ENCODE results near the gene RAD9A. TPM values are rescaled to one million over a fixed set of nuclear protein-coding genes. Genes with fewer than 3 reads are reported as not detected.

The RAD9A gene
- total RNA-seq, 2 donors from 2014 or later: 22.6 to 49.4 TPM

DNA sequence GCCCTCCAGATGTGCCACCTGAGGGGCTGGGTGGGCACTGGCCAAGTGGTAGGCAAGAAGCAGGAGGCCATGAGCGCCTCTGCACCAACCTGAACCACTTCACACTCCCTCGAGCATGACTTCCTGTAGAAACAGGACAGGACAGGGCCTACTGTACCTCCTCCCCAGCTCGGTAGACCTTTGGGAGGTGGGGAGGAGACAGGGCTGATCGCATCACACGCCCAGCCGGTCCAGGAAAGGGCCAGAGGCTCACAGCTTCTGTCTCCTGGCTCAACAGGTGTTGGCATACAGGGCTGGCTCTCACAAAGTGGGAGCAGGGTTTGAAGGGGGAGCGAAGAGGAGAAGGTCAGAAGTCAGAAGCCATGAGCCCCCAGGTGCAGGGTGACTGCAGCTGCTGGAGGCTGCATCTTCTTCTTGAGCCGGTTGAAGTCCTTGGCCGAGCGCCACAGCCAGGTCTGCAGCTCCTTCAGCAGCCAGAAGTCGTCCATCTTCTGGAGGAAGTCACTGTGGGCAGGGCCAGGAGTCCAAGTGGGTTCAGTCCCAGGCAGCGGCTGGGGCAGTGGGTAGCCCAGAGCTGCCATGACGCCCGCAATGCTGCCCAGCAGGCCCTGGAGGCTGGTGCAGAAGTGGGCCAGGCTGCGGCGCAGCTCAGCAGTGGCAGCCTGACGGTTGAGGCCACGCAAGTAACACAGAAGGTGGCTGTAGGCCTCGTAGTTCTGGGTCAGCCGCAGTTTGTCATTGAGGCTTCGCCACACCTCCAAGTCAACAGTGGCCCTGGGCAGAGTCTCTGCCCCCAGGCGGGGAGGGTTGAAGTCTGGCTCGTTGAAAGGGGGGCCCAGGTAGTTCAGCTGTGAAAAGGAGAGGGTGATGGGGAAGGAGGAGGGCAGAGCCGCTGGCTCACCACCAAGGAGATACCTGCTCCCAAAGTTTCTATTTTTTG lies 26.7 kb upstream of the RAD9A start:
- no peak overlapping the region for H3K27ac ChIP-seq
- no peak overlapping the region for H3K4me3 ChIP-seq
- no peaks in the 10 kb centered on the region for H3K27me3 ChIP-seq
- H3K36me3 ChIP-seq (replicated peaks in 1 of 2; ENCODE audit: insufficient read depth in 1 of 2, low read depth in 2 of 2): no peaks in the 10 kb centered on the region
- peaks cover 15% of the 10 kb centered on the region for H3K4me1 ChIP-seq
- intact Hi-C loops (cut with DNase I): no loop called here
- no peak for ATAC-seq
- TF ChIP-seq, protein P1, sequence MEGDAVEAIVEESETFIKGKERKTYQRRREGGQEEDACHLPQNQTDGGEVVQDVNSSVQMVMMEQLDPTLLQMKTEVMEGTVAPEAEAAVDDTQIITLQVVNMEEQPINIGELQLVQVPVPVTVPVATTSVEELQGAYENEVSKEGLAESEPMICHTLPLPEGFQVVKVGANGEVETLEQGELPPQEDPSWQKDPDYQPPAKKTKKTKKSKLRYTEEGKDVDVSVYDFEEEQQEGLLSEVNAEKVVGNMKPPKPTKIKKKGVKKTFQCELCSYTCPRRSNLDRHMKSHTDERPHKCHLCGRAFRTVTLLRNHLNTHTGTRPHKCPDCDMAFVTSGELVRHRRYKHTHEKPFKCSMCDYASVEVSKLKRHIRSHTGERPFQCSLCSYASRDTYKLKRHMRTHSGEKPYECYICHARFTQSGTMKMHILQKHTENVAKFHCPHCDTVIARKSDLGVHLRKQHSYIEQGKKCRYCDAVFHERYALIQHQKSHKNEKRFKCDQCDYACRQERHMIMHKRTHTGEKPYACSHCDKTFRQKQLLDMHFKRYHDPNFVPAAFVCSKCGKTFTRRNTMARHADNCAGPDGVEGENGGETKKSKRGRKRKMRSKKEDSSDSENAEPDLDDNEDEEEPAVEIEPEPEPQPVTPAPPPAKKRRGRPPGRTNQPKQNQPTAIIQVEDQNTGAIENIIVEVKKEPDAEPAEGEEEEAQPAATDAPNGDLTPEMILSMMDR (IDR thresholded peaks at IDR 0.05): no peak
- no peak for TF ChIP-seq POLR2A (IDR thresholded peaks at IDR 0.05)
- no peak for DNase-seq
- 69 to 82% methylated on average over 11 to 24 of the region's 24 CpGs for WGBS, 2 donors
- no peaks in the 10 kb centered on the region for H3K9me3 ChIP-seq

DNA sequence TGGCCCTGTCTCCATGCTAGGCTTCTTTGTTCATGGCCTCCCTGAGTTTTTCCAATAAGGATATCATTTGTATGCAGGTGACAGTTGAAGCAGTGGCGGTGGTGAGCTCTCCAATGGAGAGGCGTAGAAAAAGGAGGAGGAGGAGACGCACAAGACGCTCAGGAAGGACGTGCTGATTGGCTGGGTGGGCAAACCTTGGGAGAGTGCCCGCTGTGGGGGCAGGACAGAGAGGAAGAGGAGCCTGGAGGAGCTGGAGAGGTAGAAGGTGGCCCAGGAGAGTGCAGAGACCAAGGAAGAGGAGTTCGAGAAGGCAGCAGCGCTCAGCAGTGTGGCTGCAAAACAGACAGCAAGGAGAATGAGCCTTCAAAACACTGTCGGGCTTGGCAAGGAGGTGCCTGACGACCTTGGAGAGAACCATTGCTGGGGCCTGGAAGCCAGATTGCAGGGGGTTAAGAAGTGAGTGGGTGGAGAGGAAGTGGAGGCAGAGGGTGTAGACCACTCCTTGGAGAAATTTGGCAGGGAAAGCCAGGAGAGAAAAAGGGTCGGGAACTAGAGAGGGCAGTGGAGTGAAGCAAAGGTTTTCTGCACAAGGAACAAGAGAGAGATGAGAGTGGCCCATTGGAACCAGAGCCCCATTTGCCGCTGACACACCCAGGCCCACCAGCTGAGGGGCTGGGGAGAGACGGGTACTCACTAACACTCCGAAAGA lies 25.9 kb upstream of the RAD9A start:
- ATAC-seq: no peak
- Histone ChIP-seq H3K4me3 (no peak overlapping the region), H3K27me3 (no peaks in the 10 kb centered on the region), H3K9me3 (no peaks in the 10 kb centered on the region), H3K4me1 (peaks cover 21% of the 10 kb centered on the region), H3K36me3 (replicated peaks in 1 of 2; ENCODE audit: insufficient read depth in 1 of 2, low read depth in 2 of 2) (no peaks in the 10 kb centered on the region), H3K27ac (no peak overlapping the region)
- 77% methylated on average over 14 of the region's 14 CpGs for WGBS, 2 donors
- TF ChIP-seq, protein P1 (IDR thresholded peaks at IDR 0.05): no peak
- TF ChIP-seq POLR2A (IDR thresholded peaks at IDR 0.05): no peak
- intact Hi-C loops (cut with DNase I): no loop called here
- DNase-seq: no peak

DNA sequence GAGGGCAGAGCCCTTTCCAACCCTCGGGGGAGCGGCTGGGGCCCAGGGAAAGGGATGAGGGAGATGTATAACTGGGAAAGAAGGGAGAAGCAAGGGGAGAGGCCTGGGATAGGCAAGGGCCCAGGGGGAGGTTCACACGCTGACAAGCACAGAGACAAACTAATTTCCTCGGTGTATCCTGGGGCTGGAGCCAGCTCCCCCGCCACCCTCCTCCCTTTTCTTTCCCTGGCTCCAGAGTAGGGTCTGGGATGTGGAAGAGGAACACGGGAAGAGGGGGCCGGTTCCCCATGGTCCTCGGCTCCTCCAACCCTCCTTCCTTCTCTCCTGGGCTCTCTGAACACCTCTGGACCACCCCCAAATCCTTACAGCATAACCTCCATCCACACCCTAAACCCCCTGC lies 25.2 kb upstream of the RAD9A start:
- Histone ChIP-seq H3K27ac (peak overlapping the region in 1 of 4 donors; percentile 9), H3K4me3 (no peak overlapping the region), H3K36me3 (replicated peaks in 1 of 2; ENCODE audit: insufficient read depth in 1 of 2, low read depth in 2 of 2) (no peaks in the 10 kb centered on the region), H3K27me3 (no peaks in the 10 kb centered on the region), H3K9me3 (no peaks in the 10 kb centered on the region), H3K4me1 (peaks cover 28% of the 10 kb centered on the region)
- intact Hi-C loops (cut with DNase I): no loop called here
- DNase-seq: no peak
- TF ChIP-seq POLR2A (IDR thresholded peaks at IDR 0.05): no peak
- TF ChIP-seq, protein P1 (IDR thresholded peaks at IDR 0.05): no peak
- no peak for ATAC-seq
- WGBS, 2 donors: 62 to 65% methylated on average over 8 of the region's 8 CpGs

DNA sequence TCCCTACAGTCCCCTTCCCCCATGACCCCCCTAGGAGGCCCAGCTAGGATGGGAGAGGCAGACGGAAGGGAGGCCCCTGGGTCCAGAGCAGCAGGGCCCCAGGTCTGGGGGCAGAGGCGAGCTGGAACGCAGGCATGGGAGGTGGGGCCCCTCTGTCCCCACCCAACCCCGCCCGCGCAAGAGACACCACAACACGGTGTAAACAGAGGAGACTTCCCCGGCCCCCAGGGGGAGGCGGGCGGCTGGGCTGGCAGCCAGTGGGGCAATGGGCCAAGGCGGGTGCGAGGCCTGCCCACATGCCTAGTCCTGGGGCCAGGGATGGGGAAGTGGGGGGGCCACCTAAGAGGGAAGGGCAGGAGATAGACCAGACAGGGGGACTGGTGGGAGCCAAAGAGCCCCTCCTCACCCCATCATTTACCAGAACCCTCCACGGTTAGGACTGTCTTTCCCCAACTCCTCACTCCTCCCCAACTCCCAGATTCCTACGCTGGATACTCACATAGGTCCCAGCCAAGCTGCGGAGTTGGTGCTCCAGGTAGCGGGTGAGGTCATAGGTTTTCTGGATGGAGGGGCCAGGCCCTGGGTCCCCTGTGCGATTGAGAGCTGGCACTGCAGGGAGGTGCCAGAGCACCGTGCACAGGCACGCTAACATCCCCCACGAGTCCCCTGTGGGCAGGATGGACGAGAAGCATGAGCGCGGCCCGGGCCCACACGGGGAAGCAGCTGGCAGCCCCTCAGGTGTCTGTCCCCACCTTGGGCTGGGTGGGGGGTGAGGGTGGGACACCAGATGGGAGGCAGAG lies 24.6 kb upstream of the RAD9A start:
- DNase-seq: no peak
- no peak for ATAC-seq
- Histone ChIP-seq H3K9me3 (no peaks in the 10 kb centered on the region), H3K4me1 (peaks cover 34% of the 10 kb centered on the region), H3K36me3 (replicated peaks in 1 of 2; ENCODE audit: insufficient read depth in 1 of 2, low read depth in 2 of 2) (no peaks in the 10 kb centered on the region), H3K4me3 (no peak overlapping the region), H3K27me3 (no peaks in the 10 kb centered on the region), H3K27ac (peak overlapping the region in 1 of 4 donors; percentile 9)
- intact Hi-C loops (cut with DNase I): no loop called here
- WGBS, 2 donors: 64 to 77% methylated on average over 9 to 25 of the region's 25 CpGs
- TF ChIP-seq, protein P1 (IDR thresholded peaks at IDR 0.05): no peak
- no peak for TF ChIP-seq POLR2A (IDR thresholded peaks at IDR 0.05)

Measured in body of pancreas (tissue), 4 donors.